Lower leg skin (tissue), 3 donors: ENCODE measurements around the gene RIBC2.

Experiments
- CTCF ChIP-seq, 3 donors: fragments of 450-650 bp; IDR thresholded peaks; one replicate each; pipeline ENCODE4 v1.5.1; 2016; ENCODE audit warnings: antibody characterized with exemption in 3 of 3, mild to moderate bottlenecking in 3 of 3, moderate library complexity in 2 of 3
- POLR2A ChIP-seq, 2 donors: fragments of 450-650 bp; IDR thresholded peaks; one replicate each; pipeline ENCODE4 v1.6.1; 2016 to 2017; ENCODE audit warnings: antibody characterized with exemption in 2 of 2, mild to moderate bottlenecking in 1 of 2, moderate library complexity in 1 of 2

DNA sequence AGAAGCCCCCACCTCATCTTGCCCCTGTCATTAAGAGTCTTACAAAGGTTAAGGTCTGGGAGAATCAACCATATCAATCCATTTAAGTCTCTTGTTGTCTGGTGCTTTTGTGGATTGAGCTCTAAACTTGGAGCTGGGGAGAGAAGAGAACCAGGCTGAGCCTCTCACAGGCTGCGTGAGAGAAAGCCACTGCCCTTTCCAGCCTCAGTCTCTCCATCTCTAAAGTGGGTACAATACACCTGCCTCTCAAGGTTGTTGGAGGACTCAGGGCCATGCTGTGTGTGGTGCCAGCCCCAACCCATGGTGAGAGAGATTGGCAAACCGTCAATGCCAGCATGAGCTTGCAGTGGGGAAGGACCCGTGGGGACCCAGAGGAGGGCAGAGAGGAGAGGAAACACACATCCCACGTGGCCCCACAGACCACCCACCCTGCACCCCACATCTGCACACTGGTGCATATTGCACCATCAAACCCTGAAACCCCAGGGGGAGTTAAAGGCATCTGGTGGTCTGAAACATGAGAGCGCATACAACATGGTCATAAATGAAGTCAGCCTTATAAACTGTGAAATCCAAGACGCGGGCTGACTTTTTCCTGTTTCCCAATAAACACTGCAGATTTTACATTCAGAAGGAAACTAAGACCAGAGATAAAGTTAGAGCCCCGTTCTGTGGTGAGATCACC lies 61.7 kb downstream of the RIBC2 start:
- TF ChIP-seq CTCF (IDR thresholded peaks at IDR 0.05): no peak
- TF ChIP-seq POLR2A (IDR thresholded peaks at IDR 0.05): no peak
